ENCODE data around the gene MT2A.

DNA sequence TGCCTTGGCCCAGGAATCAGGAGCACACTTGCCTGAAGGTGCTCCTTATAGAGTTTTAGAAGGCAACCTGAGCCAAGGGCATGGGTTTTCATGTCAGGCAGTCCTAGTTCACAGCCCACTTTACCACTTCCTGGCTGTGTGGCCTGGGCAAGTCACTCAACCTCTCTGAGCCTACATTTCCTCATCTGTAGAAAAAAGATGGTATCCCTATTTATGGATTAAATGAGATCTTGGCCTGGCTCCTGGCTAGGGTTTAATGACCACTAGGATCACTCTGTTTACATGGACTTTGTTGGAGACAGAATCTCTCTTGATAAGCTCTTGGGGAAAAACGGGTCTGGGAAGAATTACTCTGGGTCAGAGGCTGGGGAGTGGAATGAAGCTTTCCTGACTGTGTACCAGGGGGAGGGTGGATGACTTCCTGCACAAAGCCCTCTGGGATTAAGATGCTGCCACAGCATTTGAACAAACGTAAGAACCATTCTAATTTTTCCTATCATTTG is 2.3 kb downstream of the MT2A start:
- no peak for TF ChIP-seq CTCF (IDR thresholded peaks at IDR 0.05)
- TF ChIP-seq EZH2 (IDR thresholded peaks at IDR 0.05; ENCODE audit: borderline replicate concordance, insufficient read depth, low read depth, low read length, poor library complexity, severe bottlenecking), result no peak
